Measurements from ENCODE around the gene KRT17.

KRT17 gene

GRCh38 chr17:41665566-41666236 lies 41.3 kb upstream of the KRT17 start:
- peak overlapping the region; percentile 55 for H3K4me3 ChIP-seq (ENCODE audit: low read depth, low read length)
- TF ChIP-seq, protein P1, sequence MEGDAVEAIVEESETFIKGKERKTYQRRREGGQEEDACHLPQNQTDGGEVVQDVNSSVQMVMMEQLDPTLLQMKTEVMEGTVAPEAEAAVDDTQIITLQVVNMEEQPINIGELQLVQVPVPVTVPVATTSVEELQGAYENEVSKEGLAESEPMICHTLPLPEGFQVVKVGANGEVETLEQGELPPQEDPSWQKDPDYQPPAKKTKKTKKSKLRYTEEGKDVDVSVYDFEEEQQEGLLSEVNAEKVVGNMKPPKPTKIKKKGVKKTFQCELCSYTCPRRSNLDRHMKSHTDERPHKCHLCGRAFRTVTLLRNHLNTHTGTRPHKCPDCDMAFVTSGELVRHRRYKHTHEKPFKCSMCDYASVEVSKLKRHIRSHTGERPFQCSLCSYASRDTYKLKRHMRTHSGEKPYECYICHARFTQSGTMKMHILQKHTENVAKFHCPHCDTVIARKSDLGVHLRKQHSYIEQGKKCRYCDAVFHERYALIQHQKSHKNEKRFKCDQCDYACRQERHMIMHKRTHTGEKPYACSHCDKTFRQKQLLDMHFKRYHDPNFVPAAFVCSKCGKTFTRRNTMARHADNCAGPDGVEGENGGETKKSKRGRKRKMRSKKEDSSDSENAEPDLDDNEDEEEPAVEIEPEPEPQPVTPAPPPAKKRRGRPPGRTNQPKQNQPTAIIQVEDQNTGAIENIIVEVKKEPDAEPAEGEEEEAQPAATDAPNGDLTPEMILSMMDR (IDR thresholded peaks at IDR 0.05; ENCODE audit: insufficient read depth, low read length, missing control alignments), result peak; percentile 90
- CTCF ChIA-PET, result interaction anchor here (0.6 to 14.2 kb wide), 73 partner anchors 8 to 1936 kb away, joined by 3 to 604 read pairs (median 4); partner anchors contain the start of genes EIF1, KRT10, KRT28 and MIEN1
- POLR2A ChIA-PET, result interaction anchor here (1.1 to 2.7 kb wide), 4 partner anchors 13 to 116 kb away, joined by 3 to 9 read pairs (median 5); no protein-coding TSS in a partner anchor
- no peak for DNase-seq (ENCODE audit: low read depth, low spot score)

DNA sequence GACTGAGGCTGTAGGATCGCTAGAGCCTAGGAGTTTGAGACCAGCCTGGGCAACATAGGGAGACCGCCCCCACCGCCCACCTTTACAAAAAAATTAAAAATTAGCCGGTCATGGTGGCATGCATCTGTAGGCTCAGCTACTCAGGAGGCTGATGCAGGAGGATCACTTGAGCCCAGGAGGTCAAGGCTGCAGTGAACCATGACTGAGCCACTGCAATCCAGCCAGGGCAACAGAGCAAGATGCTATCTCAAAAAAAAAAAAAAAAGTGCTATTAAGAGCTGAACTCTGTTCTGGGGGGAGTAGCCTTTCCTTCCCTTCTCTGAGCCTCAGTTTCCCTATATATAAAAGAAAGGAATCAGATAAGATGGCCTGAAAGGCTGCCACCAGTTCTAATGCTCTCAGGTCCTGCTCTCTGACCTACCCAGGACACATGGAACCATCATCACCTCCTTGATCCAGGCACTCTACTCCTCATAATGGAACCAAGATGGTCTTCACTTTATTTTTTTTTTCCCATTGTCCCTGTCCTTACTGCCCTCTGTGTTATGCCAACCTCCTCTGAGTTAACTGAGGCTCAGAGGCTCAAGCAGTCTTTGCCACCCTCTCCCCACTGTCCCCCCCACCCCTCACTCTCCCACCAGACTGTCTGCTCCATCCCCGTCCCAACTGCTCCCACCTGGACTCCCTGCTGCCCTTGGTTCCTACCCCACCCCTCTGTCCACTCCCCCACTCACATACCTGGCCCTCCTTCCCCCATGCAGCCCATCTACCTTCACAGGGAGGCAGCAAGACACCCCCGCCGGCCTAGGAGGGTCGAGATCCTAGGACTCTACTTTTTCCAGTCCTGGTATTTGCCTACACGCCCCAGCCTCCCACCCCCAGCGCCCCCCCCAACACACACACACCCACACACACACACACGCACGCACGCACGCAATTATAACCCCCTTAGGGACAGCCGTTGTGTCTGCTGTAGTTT lies 40.5 kb upstream of the KRT17 start:
- TF ChIP-seq, protein P1 (IDR thresholded peaks at IDR 0.05; ENCODE audit: insufficient read depth, low read length, missing control alignments), result no peak

DNA sequence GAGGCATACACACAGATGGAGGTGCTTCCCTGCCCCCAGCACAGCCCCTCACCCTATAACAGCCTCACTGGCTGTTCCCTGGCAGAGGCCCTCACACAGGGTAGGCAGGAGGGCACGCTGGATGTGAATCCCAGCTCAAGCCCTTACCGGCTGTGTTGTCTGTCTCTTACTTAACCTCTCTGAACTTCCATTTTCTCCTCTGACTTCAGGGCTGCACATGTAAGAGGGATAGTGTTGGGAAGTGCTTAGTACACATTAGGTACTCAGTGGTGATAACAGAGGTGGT lies 39.7 kb upstream of the KRT17 start:
- CTCF ChIA-PET, result interaction anchor here (1.1 to 14.2 kb wide), 36 partner anchors 9 to 1104 kb away, joined by 3 to 604 read pairs (median 9); partner anchors contain the start of genes KRT20, KRT28 and KRTAP2-3
- TF ChIP-seq, protein P1 (IDR thresholded peaks at IDR 0.05; ENCODE audit: insufficient read depth, low read length, missing control alignments), result no peak
- H3K4me3 ChIP-seq (ENCODE audit: low read depth, low read length), result no peak overlapping the region
- DNase-seq (ENCODE audit: low read depth, low spot score), result no peak
- POLR2A ChIA-PET, result interaction anchor here (0.8 kb wide), 1 partner anchor 24 kb away, joined by 3 read pairs; no protein-coding TSS in a partner anchor

More for the DNA sequence above, 40.5 kb upstream of the KRT17 start:
- POLR2A ChIA-PET, result interaction anchor here (1.1 to 2.7 kb wide), 4 partner anchors 14 to 115 kb away, joined by 3 to 9 read pairs (median 5); no protein-coding TSS in a partner anchor
- peak overlapping the region; percentile 55 for H3K4me3 ChIP-seq (ENCODE audit: low read depth, low read length)
- CTCF ChIA-PET, result interaction anchor here (0.6 to 14.2 kb wide), 82 partner anchors 8 to 1307 kb away, joined by 3 to 604 read pairs (median 5); partner anchors contain the start of genes EIF1, KRT10 and KRT28
- DNase-seq (ENCODE audit: low read depth, low spot score), result no peak

GRCh38 chr17:41663451-41664171 lies 39.2 kb upstream of the KRT17 start:
- DNase-seq (ENCODE audit: low read depth, low spot score), result no peak
- CTCF ChIA-PET, result interaction anchor here (0.7 to 14.2 kb wide), 89 partner anchors 9 to 1299 kb away, joined by 3 to 604 read pairs (median 6); partner anchors contain the start of genes GJD3, KRT10, KRT12 and KRT19
- TF ChIP-seq, protein P1 (IDR thresholded peaks at IDR 0.05; ENCODE audit: insufficient read depth, low read length, missing control alignments), result no peak
- H3K4me3 ChIP-seq (ENCODE audit: low read depth, low read length), result no peak overlapping the region
- POLR2A ChIA-PET, result interaction anchor here (0.8 kb wide), 1 partner anchor 25 kb away, joined by 3 read pairs; no protein-coding TSS in a partner anchor

GRCh38 chr17:41660221-41660711 lies 35.9 kb upstream of the KRT17 start:
- TF ChIP-seq, protein P1 (IDR thresholded peaks at IDR 0.05; ENCODE audit: insufficient read depth, low read length, missing control alignments), result no peak
- ChIA-PET CTCF (interaction anchor here (0.8 to 14.2 kb wide), 13 partner anchors 12 to 1045 kb away, joined by 3 to 604 read pairs (median 4); no protein-coding TSS in a partner anchor), POLR2A (no interaction called here)
- no peak for DNase-seq (ENCODE audit: low read depth, low spot score)
- H3K4me3 ChIP-seq (ENCODE audit: low read depth, low read length), result no peak overlapping the region
